Right cardiac atrium (tissue), 5 donors: ENCODE data around the gene ETF1. TPM values are rescaled to one million over a fixed set of nuclear protein-coding genes. Genes with fewer than 3 reads are reported as not detected.

Source experiments
- ATAC-seq, 2 donors: fragments of 200-7000 bp; cut with Tn5 transposase; one replicate each; pipeline versions ENCODE4 v1.8.0 to v1.9.1; 2020; ENCODE audit warnings: moderate library complexity in 2 of 2, mild to moderate bottlenecking in 1 of 2
- DNase-seq, 3 donors: peaks; one replicate each; pipeline ENCODE4 v3.0.0-alpha.2; 2020
- H3K27ac ChIP-seq: one replicate; pipeline ENCODE4 v1.5.1; 2013; ENCODE audit warnings: mild to moderate bottlenecking, low read length, control low read depth, moderate library complexity
- H3K27me3 ChIP-seq: one replicate; pipeline ENCODE4 v1.6.1; 2013; ENCODE audit not compliant: control insufficient read depth, insufficient read depth
- H3K4me1 ChIP-seq: one replicate; pipeline ENCODE4 v1.6.1; 2013; ENCODE audit warnings: low read length; ENCODE audit not compliant: control insufficient read depth, insufficient read depth
- H3K4me3 ChIP-seq: one replicate; pipeline ENCODE4 v1.5.1; 2013; ENCODE audit warnings: low read length, control low read depth
- H3K9me3 ChIP-seq: one replicate; pipeline ENCODE4 v1.6.1; 2013; ENCODE audit warnings: low read length; ENCODE audit not compliant: control insufficient read depth
- WGBS: extraction: QIAGEN DNeasy Blood & Tissue Kit; methylation state at CpG from one replicate; pipeline ENCODE4 v1.1.7; 2013; 5-methylcytosine and 5-hydroxymethylcytosine counted together
- intact Hi-C, 4 donors: fragments of 100-400 bp; cut with DNase I; formaldehyde crosslinking; loops; one replicate each; pipeline versions ENCODE4 v1.11.0 to v1.14.0; 2022 to 2023
- polyA plus RNA-seq: library from polyadenylated mRNA; stranded (reverse); fragments of 200-250 nt; gene quantifications from one replicate; pipeline ENCODE4 v1.2.3, GENCODE V29; 2013
- total RNA-seq, 4 donors: library from RNA; stranded (reverse); fragmentation: NEBNext Ultra II Directional; extraction: Animal tissue kit (Norgen Biotek cat#: 25700); gene quantifications; one replicate each; pipeline ENCODE4 v1.2.1, GENCODE V29; 2021
- donor health status: healthy with polysubstance abuse.
- donor health status: DM: no; HTN: yes; CAD: no.
- donor health status: DM: no; HTN: no; CAD: no.
- donor health status: DM: no; HTN: yes; CAD: no; lungs with severe emphysema.
- donor health status: DM: yes; HTN: yes; CAD: no.

Gene ETF1
- total and polyA plus RNA-seq, 5 donors = 35.2 to 114 (median 78.4) TPM

DNA sequence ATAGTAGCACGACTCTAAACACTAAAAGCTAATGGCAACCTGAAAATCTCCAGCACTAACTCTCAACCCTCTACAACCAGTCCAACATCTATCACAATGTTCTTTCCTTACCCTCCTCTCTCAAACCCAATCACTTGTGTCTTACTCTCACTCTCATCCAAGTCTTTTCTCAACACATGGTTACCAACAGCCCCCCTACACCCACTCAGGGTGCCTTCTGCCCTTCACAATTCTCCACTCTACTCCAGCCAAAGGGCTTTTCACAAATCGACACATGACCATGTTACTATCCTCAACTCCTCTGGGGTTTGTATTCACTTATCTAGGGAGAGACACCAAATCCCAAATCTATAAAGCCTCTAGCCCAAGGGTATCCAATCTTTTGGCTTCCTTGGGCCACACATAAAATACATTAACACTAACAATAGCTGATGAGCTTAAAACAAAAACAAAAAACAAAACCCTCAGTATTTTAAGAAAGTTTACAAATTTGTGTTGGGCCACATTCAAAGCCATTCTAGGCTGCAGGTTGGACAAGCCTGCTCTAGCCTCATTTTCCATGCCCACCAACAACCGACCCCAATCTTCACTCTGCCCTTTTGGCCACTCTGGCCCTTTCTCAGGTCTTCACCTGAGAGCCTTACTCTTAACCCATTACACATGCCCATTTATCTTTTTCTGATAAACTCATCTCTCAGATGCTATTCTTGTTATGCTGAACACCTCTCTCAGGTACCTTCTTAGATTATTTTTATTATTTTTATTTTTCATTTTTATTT lies 20.5 kb upstream of the ETF1 start:
- WGBS = 74% methylated on average over 3 of the region's 3 CpGs
- Histone ChIP-seq H3K27ac (no peak overlapping the region), H3K4me1 (no peaks in the 10 kb centered on the region), H3K27me3 (no peaks in the 10 kb centered on the region), H3K4me3 (no peak overlapping the region), H3K9me3 (no peaks in the 10 kb centered on the region)
- intact Hi-C loops = no loop called here
- ATAC-seq = no peak
- no peak for DNase-seq

DNA sequence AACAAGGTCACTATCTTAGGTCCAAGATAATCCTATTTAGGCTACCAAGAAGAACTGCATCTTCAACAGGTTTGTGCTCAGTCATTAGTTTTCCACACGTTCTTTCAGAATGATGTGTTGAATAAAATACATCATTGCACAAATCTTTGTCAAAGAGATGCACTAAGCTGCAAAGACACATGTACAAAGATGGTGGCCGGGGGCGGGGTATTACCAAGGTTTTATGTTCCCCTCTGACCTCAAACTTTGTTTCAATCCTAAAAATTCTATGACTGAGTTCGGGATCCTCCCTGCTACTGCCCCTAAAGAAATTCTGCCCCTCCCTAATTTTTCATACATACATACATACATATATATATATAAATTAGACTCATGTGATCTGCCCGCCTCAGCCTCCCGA lies 17.9 kb upstream of the ETF1 start:
- Histone ChIP-seq H3K4me1 (no peaks in the 10 kb centered on the region), H3K27ac (no peak overlapping the region), H3K4me3 (no peak overlapping the region), H3K9me3 (no peaks in the 10 kb centered on the region), H3K27me3 (no peaks in the 10 kb centered on the region)
- DNase-seq (peak in 1 of 3 donors; percentile 13), ATAC-seq (no peak)
- intact Hi-C loops = no loop called here
- WGBS = 95% methylated on average over 6 of the region's 6 CpGs

DNA sequence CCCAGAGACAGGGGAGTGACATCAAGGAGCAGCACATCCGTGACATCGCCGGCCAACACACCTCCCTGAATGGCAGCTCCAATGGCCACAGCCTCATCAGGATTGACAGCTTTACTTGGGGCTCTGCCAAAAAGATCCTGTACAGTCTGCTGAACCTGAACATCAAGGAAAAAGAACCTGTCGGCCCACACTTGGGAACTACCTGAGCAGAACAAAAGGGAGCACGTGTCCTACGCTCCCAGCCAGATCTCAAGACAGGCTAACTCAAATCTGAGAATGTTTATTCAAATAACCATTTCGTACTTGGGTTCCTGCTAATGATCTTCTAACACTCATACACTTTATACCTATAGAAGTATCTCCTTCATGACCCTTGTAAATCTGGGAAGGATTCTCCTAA lies 16.9 kb upstream of the ETF1 start:
- WGBS = 92% methylated on average over 7 of the region's 7 CpGs
- Histone ChIP-seq H3K4me3 (no peak overlapping the region), H3K9me3 (no peaks in the 10 kb centered on the region), H3K27me3 (no peaks in the 10 kb centered on the region), H3K27ac (no peak overlapping the region), H3K4me1 (no peaks in the 10 kb centered on the region)
- DNase-seq (no peak), ATAC-seq (no peak)
- intact Hi-C loops = no loop called here

DNA sequence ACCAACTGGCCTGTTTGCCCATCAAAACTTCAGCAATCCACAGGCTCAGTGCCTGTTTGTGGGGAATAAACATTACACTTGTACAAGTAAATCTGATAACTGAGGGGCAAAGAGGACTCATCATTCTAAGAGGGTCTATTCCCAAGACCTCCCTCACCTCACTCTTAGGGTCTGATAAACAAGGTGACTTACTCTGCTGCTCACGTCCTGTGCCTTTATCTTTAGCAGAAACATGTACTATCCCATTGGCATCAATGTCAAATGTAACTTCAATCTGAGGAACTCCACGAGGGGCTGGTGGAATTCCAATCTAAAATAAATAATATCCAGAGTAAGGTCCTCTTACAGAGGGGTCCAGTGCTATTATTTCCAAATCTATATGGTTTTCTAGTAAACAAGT lies 14.6 kb upstream of the ETF1 start:
- 87% methylated on average over 2 of the region's 2 CpGs for WGBS
- Histone ChIP-seq H3K9me3 (no peaks in the 10 kb centered on the region), H3K27ac (no peak overlapping the region), H3K4me3 (no peak overlapping the region), H3K27me3 (no peaks in the 10 kb centered on the region), H3K4me1 (no peaks in the 10 kb centered on the region)
- DNase-seq = no peak
- intact Hi-C loops = no loop called here
- ATAC-seq = no peak

DNA sequence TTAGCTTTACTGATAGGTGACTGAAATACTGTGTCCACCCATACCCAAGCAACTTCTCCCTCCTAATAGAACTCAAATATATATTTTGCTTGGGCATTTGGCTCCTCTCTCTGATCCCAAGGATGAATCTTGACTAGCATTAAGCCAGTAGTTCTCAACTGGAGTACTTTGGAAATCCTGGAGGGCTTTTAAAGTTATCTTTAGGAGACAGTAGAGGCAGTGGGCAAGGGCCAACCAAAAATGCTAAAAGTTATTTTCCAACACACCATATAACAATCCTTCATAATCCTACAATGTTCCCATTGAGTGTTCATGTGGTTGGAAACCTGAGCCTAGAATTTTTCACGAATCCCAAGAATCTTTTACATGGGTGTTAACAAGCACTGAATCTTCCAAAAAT lies 11.1 kb upstream of the ETF1 start:
- Histone ChIP-seq H3K27ac (no peak overlapping the region), H3K4me1 (no peaks in the 10 kb centered on the region), H3K9me3 (no peaks in the 10 kb centered on the region), H3K27me3 (no peaks in the 10 kb centered on the region), H3K4me3 (no peak overlapping the region)
- intact Hi-C loops = no loop called here
- DNase-seq (no peak), ATAC-seq (no peak)
- 66% methylated on average over 1 of the region's 1 CpG for WGBS

DNA sequence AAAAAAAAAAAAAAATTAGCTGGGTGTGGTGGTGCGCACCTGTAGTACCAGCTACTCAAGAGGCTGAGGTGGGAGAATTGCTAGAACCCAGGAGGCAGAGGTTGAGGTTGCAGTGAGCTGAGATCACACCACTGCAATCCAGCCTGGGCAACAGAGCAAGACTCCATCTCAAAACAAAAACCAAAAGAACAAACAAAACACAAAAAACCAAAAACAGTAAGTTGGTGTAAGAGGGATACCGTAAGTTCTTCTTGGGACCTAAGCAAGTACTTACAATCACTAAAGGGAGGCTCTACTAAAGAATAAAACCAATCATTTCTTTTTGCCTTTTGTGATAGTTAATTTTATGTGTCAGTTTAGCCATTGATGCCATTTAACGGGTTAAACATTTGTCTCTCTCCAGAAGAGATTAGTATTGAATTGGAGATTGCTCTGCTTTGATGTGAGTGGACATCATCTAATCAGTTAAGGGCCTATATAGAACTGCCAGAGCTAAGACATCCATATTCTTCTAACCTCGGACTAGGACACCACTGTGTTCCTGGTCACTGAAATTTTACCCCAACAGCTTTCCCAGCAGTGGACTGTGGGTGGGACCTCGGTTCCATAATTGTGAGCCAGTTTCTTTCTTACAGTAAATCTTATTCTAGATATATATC lies 10.5 kb upstream of the ETF1 start:
- no peaks in the 10 kb centered on the region for H3K4me1 ChIP-seq
- DNase-seq (no peak), ATAC-seq (peak in 1 of 2 donors; percentile 11)
- no peak overlapping the region for H3K4me3 ChIP-seq
- no peak overlapping the region for H3K27ac ChIP-seq
- WGBS = 87% methylated on average over 5 of the region's 5 CpGs
- H3K27me3 ChIP-seq = no peaks in the 10 kb centered on the region
- H3K9me3 ChIP-seq = no peaks in the 10 kb centered on the region
- intact Hi-C loops = no loop called here

DNA sequence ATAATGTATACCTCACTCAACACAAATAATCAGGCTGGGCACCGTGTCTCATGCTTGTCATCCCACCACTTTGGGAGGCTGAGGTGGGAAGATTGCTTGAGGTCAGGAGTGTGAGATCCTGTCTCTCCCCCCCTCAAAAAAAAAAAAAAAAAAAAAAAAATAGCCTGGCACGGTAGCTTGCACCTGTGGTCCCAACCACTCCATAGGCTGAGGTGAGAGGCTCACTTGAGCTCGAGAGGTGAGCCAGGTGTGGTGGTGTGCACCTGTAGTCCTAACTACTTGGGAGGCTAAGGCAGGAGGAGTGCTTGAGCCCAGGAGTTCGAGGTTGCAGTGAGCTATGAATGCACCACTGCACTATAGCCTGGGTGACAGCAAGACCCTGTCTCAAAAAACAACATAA lies 9.6 kb upstream of the ETF1 start:
- Histone ChIP-seq H3K27ac (no peak overlapping the region), H3K27me3 (no peaks in the 10 kb centered on the region), H3K4me1 (no peaks in the 10 kb centered on the region), H3K4me3 (no peak overlapping the region), H3K9me3 (no peaks in the 10 kb centered on the region)
- intact Hi-C loops = no loop called here
- 91% methylated on average over 4 of the region's 4 CpGs for WGBS
- ATAC-seq (peak in 1 of 2 donors; percentile 17), DNase-seq (no peak)

DNA sequence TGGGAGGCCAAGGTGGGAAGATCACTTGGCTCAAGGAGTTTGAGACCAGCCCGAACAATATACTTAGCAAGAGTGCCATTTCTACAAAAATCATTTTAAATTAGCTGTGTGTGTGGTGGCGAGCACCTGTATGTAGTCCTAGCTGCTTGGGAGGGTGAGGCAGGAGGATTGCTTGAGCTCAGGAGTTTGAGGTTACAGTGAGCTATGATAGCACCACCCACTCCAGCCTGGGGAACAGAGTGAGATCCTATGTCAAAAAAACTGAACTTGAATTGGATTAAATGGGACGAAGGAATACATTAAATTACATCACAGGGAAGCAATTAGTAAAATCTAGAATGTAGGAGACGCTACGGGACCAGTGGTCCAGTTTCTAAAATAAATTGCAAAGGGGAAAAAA lies 6.4 kb upstream of the ETF1 start:
- ATAC-seq = no peak
- WGBS = 96% methylated on average over 5 of the region's 5 CpGs
- intact Hi-C loops = loop anchor here in 1 of 4 donors (10.0 kb wide), 1 partner anchor 85 kb away; the partner anchor contains the start of gene EGR1
- Histone ChIP-seq H3K27ac (no peak overlapping the region), H3K4me1 (peaks cover 2% of the 10 kb centered on the region), H3K9me3 (no peaks in the 10 kb centered on the region), H3K4me3 (no peak overlapping the region), H3K27me3 (no peaks in the 10 kb centered on the region)
- DNase-seq = no peak

DNA sequence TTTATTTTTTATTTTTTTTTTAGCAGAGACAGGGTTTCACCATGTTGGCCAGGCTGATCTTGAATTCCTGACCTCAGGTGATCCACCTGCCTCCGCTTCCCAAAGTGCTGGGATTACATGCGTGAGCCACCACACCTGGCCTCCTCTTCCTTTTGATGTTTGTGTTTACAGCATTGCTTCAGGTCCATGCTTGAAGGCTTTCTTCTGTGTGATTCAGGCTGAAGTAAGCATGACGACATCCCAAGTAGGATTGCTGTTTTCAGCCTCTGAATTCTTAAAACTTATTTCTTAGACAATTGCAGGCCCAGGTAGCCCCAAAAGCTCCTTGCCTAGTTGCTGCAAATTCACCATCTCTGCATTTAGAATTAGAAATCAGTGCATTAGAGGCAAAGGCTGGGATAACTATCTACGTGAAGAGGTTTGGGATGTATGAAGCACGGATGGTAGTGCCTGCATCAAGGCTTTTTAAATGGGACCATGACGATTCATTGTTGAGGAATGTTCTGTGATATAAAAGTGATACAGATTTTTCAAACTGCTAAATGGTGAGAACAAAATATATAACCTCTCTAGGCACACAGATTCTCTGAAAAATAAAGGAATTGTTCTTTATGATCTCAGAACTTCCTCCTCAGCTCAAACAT lies 3.0 kb upstream of the ETF1 start:
- H3K27ac ChIP-seq = no peak overlapping the region
- H3K4me1 ChIP-seq = peaks cover 3% of the 10 kb centered on the region
- H3K9me3 ChIP-seq = no peaks in the 10 kb centered on the region
- DNase-seq (no peak), ATAC-seq (no peak)
- 77% methylated on average over 6 of the region's 6 CpGs for WGBS
- intact Hi-C loops = loop anchor here in 1 of 4 donors (10.0 kb wide), 1 partner anchor 81 kb away; the partner anchor contains the start of gene EGR1
- H3K4me3 ChIP-seq = no peak overlapping the region
- no peaks in the 10 kb centered on the region for H3K27me3 ChIP-seq

DNA sequence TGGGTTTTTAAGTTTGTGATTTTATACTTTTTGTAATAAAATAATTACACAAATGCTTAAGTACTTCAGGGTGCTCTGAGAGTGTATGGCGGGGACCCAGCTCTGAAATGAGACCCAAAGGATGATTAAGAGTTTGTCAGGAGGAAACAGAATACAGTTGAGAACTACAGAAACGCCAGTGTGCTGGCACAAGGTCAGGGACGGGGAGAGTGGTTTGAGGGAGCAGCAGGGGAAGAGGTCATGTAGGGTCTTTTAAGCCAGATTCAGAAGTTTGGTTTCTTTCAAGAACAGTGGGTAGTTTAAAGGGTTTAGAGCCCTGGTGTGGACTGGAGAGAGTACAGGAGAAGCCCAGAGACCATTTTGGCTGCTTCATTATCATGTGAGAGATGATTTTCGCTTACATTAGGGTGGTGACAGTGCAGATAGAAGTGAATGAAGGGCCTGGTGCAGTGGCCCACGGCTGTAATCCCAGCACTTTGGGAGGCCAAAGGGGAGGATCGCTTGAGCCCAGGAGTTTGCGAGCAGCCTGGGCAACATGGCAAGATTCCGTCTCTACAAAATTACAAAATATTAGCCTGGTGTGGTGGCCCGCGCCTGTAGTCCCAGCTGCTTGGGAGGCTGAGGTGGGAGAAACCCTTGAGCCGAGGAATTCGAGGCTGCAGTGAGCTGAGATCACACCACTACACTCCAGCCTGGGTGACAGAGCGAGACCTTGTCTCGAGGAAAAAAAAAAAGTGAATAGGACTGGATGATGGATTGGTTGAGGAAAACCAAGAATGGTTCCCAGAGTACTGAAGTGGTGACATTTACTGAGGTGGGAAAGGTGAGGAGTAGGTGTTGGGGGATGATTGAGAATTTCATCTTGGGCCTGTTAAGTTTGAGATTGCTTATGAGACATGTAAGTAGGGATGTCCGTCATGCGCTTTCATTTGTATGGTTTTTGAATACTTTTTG lies 1.4 kb upstream of the ETF1 start:
- H3K4me1 ChIP-seq = peaks cover 3% of the 10 kb centered on the region
- ATAC-seq (no peak), DNase-seq (peak in 1 of 3 donors; percentile 26)
- H3K9me3 ChIP-seq = no peaks in the 10 kb centered on the region
- peak overlapping the region; percentile 99 for H3K27ac ChIP-seq
- no peaks in the 10 kb centered on the region for H3K27me3 ChIP-seq
- intact Hi-C loops = loop anchor here in 1 of 4 donors (10.0 kb wide), 1 partner anchor 80 kb away; the partner anchor contains the start of gene EGR1
- 52% methylated on average over 16 of the region's 16 CpGs for whole genome bisulfite sequencing
- H3K4me3 ChIP-seq = peak overlapping the region; percentile 59
